H9 (cell line): ENCODE measurements around the gene SYT11. TPM values are rescaled to one million over a fixed set of nuclear protein-coding genes. Genes with fewer than 3 reads are reported as not detected.

ENCODE experiments used
- DNase-seq: peaks from one replicate; pipeline ENCODE4 v3.0.0-alpha.2; 2017
- H2AFZ ChIP-seq: one replicate; pipeline ENCODE4 v1.6.1; 2013; ENCODE audit warnings: mild to moderate bottlenecking, low read length, control low read depth, moderate library complexity
- H2AK5ac ChIP-seq: 2 replicates; pipeline ENCODE4 v1.6.1; 2013; ENCODE audit warnings: low read length, control low read depth, mixed read lengths; ENCODE audit not compliant: insufficient read length
- H2BK120ac ChIP-seq: one replicate; pipeline ENCODE4 v1.6.1; 2013; ENCODE audit warnings: low read depth, mild to moderate bottlenecking, low read length, control low read depth, inconsistent platforms; ENCODE audit not compliant: poor library complexity, severe bottlenecking
- H2BK12ac ChIP-seq: 2 replicates; pipeline ENCODE4 v1.6.1; 2013; ENCODE audit warnings: low read length, control low read depth, mixed read lengths, low read depth; ENCODE audit not compliant: insufficient read length
- H2BK15ac ChIP-seq: 2 replicates; pipeline ENCODE4 v1.6.1; 2013; ENCODE audit warnings: low read depth, low read length, control low read depth
- H2BK20ac ChIP-seq: one replicate; pipeline ENCODE4 v1.6.1; 2013; ENCODE audit warnings: low read depth, mild to moderate bottlenecking, low read length, control low read depth, inconsistent platforms; ENCODE audit not compliant: poor library complexity, severe bottlenecking
- H2BK5ac ChIP-seq: 2 replicates; pipeline ENCODE4 v1.6.1; 2013; ENCODE audit warnings: low read length, control low read depth, mixed read lengths; ENCODE audit not compliant: insufficient read length
- H3K14ac ChIP-seq: 2 replicates; pipeline ENCODE4 v1.6.1; 2013; ENCODE audit warnings: low read length, control low read depth; ENCODE audit not compliant: insufficient read depth
- H3K18ac ChIP-seq: 2 replicates; pipeline ENCODE4 v1.6.1; 2013; ENCODE audit warnings: low read depth, mild to moderate bottlenecking, mixed read lengths, low read length, control low read depth; ENCODE audit not compliant: insufficient read length
- H3K23ac ChIP-seq: 2 replicates; pipeline ENCODE4 v1.6.1; 2013; ENCODE audit warnings: low read length, control low read depth, mixed read lengths, low read depth; ENCODE audit not compliant: insufficient read length
- H3K23me2 ChIP-seq: 2 replicates; pipeline ENCODE4 v1.6.1; 2013; ENCODE audit warnings: low read depth, mild to moderate bottlenecking, mixed read lengths, low read length, control low read depth; ENCODE audit not compliant: insufficient read length, poor library complexity, severe bottlenecking
- H3K27ac ChIP-seq: 2 replicates; pipeline ENCODE4 v1.5.1; 2013; ENCODE audit warnings: low read length, control low read depth, mixed read lengths, low read depth; ENCODE audit not compliant: insufficient read length
- H3K27me3 ChIP-seq: 2 replicates; pipeline ENCODE4 v1.6.1; 2013; ENCODE audit warnings: low read length, control low read depth, inconsistent platforms; ENCODE audit not compliant: insufficient read depth
- H3K4ac ChIP-seq: 2 replicates; pipeline ENCODE4 v1.6.1; 2013; ENCODE audit warnings: low read depth, mild to moderate bottlenecking, control low read depth, inconsistent platforms, low read length, moderate library complexity
- H3K4me1 ChIP-seq: 2 replicates; pipeline ENCODE4 v1.6.1; 2013; ENCODE audit warnings: low read length, control low read depth, inconsistent platforms; ENCODE audit not compliant: insufficient read depth
- H3K4me2 ChIP-seq: 2 replicates; pipeline ENCODE4 v1.6.1; 2013; ENCODE audit warnings: low read length, control low read depth, mixed read lengths; ENCODE audit not compliant: insufficient read length, insufficient read depth
- H3K56ac ChIP-seq: 2 replicates; pipeline ENCODE4 v1.6.1; 2013; ENCODE audit warnings: low read depth, mild to moderate bottlenecking, mixed read lengths, low read length, control low read depth; ENCODE audit not compliant: insufficient read length
- H3K79me1 ChIP-seq: 2 replicates; pipeline ENCODE4 v1.6.1; 2013; ENCODE audit warnings: low read depth, mild to moderate bottlenecking, moderate library complexity, low read length, control low read depth, inconsistent platforms; ENCODE audit not compliant: insufficient read depth, poor library complexity, severe bottlenecking
- H3K79me2 ChIP-seq: 2 replicates; pipeline ENCODE4 v1.6.1; 2013; ENCODE audit warnings: low read length, control low read depth, inconsistent platforms; ENCODE audit not compliant: insufficient read depth
- H3K9ac ChIP-seq: 2 replicates; pipeline ENCODE4 v1.6.1; 2013; ENCODE audit warnings: low read length, control low read depth, mixed read lengths; ENCODE audit not compliant: insufficient read length; ENCODE audit errors: extremely low read depth
- H3K9me3 ChIP-seq: one replicate; pipeline ENCODE4 v1.6.1; 2013; ENCODE audit warnings: low read depth, low read length, inconsistent platforms; ENCODE audit not compliant: control insufficient read depth
- H3T11ph ChIP-seq: one replicate; pipeline ENCODE4 v1.6.1; 2013; ENCODE audit warnings: mild to moderate bottlenecking, low read length, control low read depth, inconsistent platforms
- H4K20me1 ChIP-seq: one replicate; pipeline ENCODE4 v1.6.1; 2013; ENCODE audit not compliant: control insufficient read depth, insufficient read length, insufficient read depth
- H4K5ac ChIP-seq: 2 replicates; pipeline ENCODE4 v1.6.1; 2013; ENCODE audit warnings: low read depth, mild to moderate bottlenecking, mixed read lengths, low read length, control low read depth; ENCODE audit not compliant: insufficient read length
- H4K8ac ChIP-seq: replicated peaks from 2 replicates; pipeline ENCODE4 v1.6.1; 2013; ENCODE audit warnings: low read length, control low read depth, mixed read lengths, low read depth; ENCODE audit not compliant: insufficient read length
- H4K91ac ChIP-seq: 2 replicates; pipeline ENCODE4 v1.6.1; 2013; ENCODE audit warnings: low read depth, mild to moderate bottlenecking, moderate library complexity, mixed read lengths, low read length, control low read depth; ENCODE audit not compliant: insufficient read length
- H3K27ac Mint-ChIP-seq, 3 experiments: 2 replicates in 2 of 3; 3 replicates in 1 of 3; pipeline ENCODE4 v1.8.0; 2020 to 2021; ENCODE audit warnings: mixed read lengths in 3 of 3, mild to moderate bottlenecking in 1 of 3, moderate library complexity in 1 of 3
- H3K27me3 Mint-ChIP-seq: 2 replicates; pipeline ENCODE4 v1.8.0; 2021; ENCODE audit warnings: low read depth, mild to moderate bottlenecking, moderate library complexity, mixed read lengths
- H3K36me3 Mint-ChIP-seq, 3 experiments: 2 replicates in 2 of 3; 3 replicates in 1 of 3; pipeline ENCODE4 v1.8.0; 2020 to 2021; ENCODE audit warnings: low read depth in 3 of 3, mixed read lengths in 3 of 3; ENCODE audit not compliant: insufficient read depth in 1 of 3
- H3K4me1 Mint-ChIP-seq, 2 experiments: 2 replicates each; pipeline ENCODE4 v1.8.0; 2020; ENCODE audit warnings: mixed read lengths in 2 of 2
- H3K4me3 Mint-ChIP-seq, 2 experiments: 2 replicates in 1 of 2; 3 replicates in 1 of 2; pipeline ENCODE4 v1.8.0; 2020 to 2021; ENCODE audit warnings: mild to moderate bottlenecking in 2 of 2, mixed read lengths in 2 of 2, moderate library complexity in 1 of 2
- H3K9me3 Mint-ChIP-seq, 2 experiments: 2 replicates in 1 of 2; 3 replicates in 1 of 2; pipeline ENCODE4 v1.8.0; 2020; ENCODE audit warnings: mild to moderate bottlenecking in 2 of 2, mixed read lengths in 2 of 2, moderate library complexity in 1 of 2
- CTCF ChIP-seq: fragments of 200-600 bp; sonication (generic); conservative IDR thresholded peaks from 3 replicates; pipeline ENCODE4 v1.8.0; 2021; ENCODE audit warnings: antibody characterized with exemption, mild to moderate bottlenecking
- WGBS: extraction: QIAGEN DNeasy Blood & Tissue Kit; methylation state at CpG from one replicate; pipeline ENCODE4 v1.1.7; 2013; ENCODE audit warnings: missing lambda C conversion rate, low lambda C conversion rate, mixed read lengths; ENCODE audit not compliant: insufficient read length; ENCODE audit errors: extremely low coverage; 5-methylcytosine and 5-hydroxymethylcytosine counted together
- total RNA-seq: library from RNA; stranded (reverse); gene quantifications from 2 replicates; pipeline ENCODE4 v1.2.1, GENCODE V29; 2021

SYT11 gene
- total RNA-seq, 1 experiment from 2014 or later, result 0.28 TPM

GRCh38 chr1:155882766-155883165 lies 23.4 kb downstream of the SYT11 start:
- Histone ChIP-seq H2AK5ac (no peak overlapping the region), H2AFZ (no peak overlapping the region), H2BK12ac (no peak overlapping the region), H3K79me2 (no peaks in the 10 kb centered on the region), H3K27ac (no peak overlapping the region), H2BK5ac (no peak overlapping the region), H3K4ac (no peak overlapping the region), H3K56ac (no peak overlapping the region), H2BK15ac (no peak overlapping the region), H3K27me3 (no peaks in the 10 kb centered on the region), H3K14ac (no peak overlapping the region), H3K23me2 (no peaks in the 10 kb centered on the region), H3K18ac (no peak overlapping the region), H4K20me1 (no peaks in the 10 kb centered on the region), H3K23ac (no peak overlapping the region), H2BK20ac (no peak overlapping the region), H3K9ac (no peak overlapping the region), H4K8ac (no peak overlapping the region), H3K9me3 (no peaks in the 10 kb centered on the region), H4K5ac (no peak overlapping the region), H3K4me2 (no peak overlapping the region), H3K79me1 (no peaks in the 10 kb centered on the region), H4K91ac (no peak overlapping the region), H2BK120ac (no peak overlapping the region), H3T11ph (no peak overlapping the region), H3K4me1 (no peaks in the 10 kb centered on the region)
- DNase-seq, result no peak
- H3K4me3 Mint-ChIP-seq, result no peak overlapping the region
- H3K27ac Mint-ChIP-seq, result no peak overlapping the region
- no peak; the same call in 2 of the 3 replicates for TF ChIP-seq CTCF
- no peaks in the 10 kb centered on the region for H3K9me3 Mint-ChIP-seq
- H3K36me3 Mint-ChIP-seq, result no peaks in the 10 kb centered on the region
- peaks cover 8% of the 10 kb centered on the region in 2 experiments for H3K4me1 Mint-ChIP-seq
- WGBS, result no CpG with 5 or more reads among the region's 2 CpGs
- H3K27me3 Mint-ChIP-seq, result peaks cover 3% of the 10 kb centered on the region; the same call in 1 of the 2 replicates
